IMR-90 (cell line): ENCODE results near the gene IMMP1L.
"Not testable (repeated sequence)": the region's sequence is repeated elsewhere in the genome, so short reads cannot be mapped to it uniquely, and the experiment has no call there.

ENCODE experiments used
- BHLHE40 ChIP-seq: fragments of 150-350 bp; IDR thresholded peaks from 2 replicates; pipeline ENCODE4 v1.6.1; 2016; ENCODE audit warnings: mild to moderate bottlenecking, low read depth, low read length
- CEBPB ChIP-seq: IDR thresholded peaks from 2 replicates; pipeline ENCODE4 v1.6.1; 2012; ENCODE audit warnings: low read depth, low read length, improper control_type of control experiment
- CHD1 ChIP-seq: IDR thresholded peaks from 2 replicates; pipeline ENCODE4 v1.6.1; 2012; ENCODE audit warnings: low read depth, low read length, improper control_type of control experiment
- CTCF ChIP-seq: conservative IDR thresholded peaks from 2 replicates; pipeline ENCODE4 v1.5.1; 2012; ENCODE audit warnings: mild to moderate bottlenecking, low read depth, low read length, improper control_type of control experiment
- ELK1 ChIP-seq: fragments of 150-350 bp; IDR thresholded peaks from 2 replicates; pipeline ENCODE4 v1.6.1; 2016; ENCODE audit warnings: low read depth, mild to moderate bottlenecking, low read length, moderate library complexity, borderline replicate concordance
- MAFK ChIP-seq: IDR thresholded peaks from 2 replicates; pipeline ENCODE4 v1.6.1; 2012; ENCODE audit warnings: low read depth, low read length, improper control_type of control experiment
- MXI1 ChIP-seq: IDR thresholded peaks from 2 replicates; pipeline ENCODE4 v1.6.1; 2012; ENCODE audit warnings: low read depth, mild to moderate bottlenecking, low read length, moderate library complexity, borderline replicate concordance
- POLR2A ChIP-seq: IDR thresholded peaks from 2 replicates; pipeline ENCODE4 v1.6.1; 2012; ENCODE audit warnings: mild to moderate bottlenecking, low read depth, low read length
- RAD21 ChIP-seq: IDR thresholded peaks from 2 replicates; pipeline ENCODE4 v1.6.1; 2012; ENCODE audit warnings: low read length, improper control_type of control experiment
- RFX5 ChIP-seq: IDR thresholded peaks from 2 replicates; pipeline ENCODE4 v1.8.0; 2012; ENCODE audit warnings: low read depth, mild to moderate bottlenecking, low read length, moderate library complexity
- SMC3 ChIP-seq: fragments of 150-350 bp; IDR thresholded peaks from 2 replicates; pipeline ENCODE4 v1.6.1; 2016; ENCODE audit warnings: low read depth, mild to moderate bottlenecking, antibody characterized with exemption, low read length, moderate library complexity
- USF2 ChIP-seq: fragments of 150-350 bp; IDR thresholded peaks from 2 replicates; pipeline ENCODE4 v1.6.1; 2017; ENCODE audit warnings: mild to moderate bottlenecking, antibody characterized with exemption, low read length, low read depth

- not testable (repeated sequence) for TF ChIP-seq CTCF, POLR2A, CEBPB, MAFK, CHD1, ELK1, SMC3, USF2, MXI1, RAD21, RFX5, BHLHE40
Observed at GRCh38 chr11:31493762-31494161, 15.7 kb downstream of the IMMP1L start.
